Stromal cell of bone marrow (primary cell): ENCODE results near the gene DMBX1.

Experiments used
- DNase-seq: peaks from one replicate; pipeline ENCODE4 v3.0.0-alpha.2; 2012; ENCODE audit warnings: low read depth

Gene DMBX1

GRCh38 chr1:46483589-46483988 is 6.0 kb upstream of the DMBX1 start:
- DNase-seq, result no peak

- no peak for DNase-seq
These were observed 4.7 kb upstream of the DMBX1 start for GRCh38 chr1:46484783-46485490.

DNA sequence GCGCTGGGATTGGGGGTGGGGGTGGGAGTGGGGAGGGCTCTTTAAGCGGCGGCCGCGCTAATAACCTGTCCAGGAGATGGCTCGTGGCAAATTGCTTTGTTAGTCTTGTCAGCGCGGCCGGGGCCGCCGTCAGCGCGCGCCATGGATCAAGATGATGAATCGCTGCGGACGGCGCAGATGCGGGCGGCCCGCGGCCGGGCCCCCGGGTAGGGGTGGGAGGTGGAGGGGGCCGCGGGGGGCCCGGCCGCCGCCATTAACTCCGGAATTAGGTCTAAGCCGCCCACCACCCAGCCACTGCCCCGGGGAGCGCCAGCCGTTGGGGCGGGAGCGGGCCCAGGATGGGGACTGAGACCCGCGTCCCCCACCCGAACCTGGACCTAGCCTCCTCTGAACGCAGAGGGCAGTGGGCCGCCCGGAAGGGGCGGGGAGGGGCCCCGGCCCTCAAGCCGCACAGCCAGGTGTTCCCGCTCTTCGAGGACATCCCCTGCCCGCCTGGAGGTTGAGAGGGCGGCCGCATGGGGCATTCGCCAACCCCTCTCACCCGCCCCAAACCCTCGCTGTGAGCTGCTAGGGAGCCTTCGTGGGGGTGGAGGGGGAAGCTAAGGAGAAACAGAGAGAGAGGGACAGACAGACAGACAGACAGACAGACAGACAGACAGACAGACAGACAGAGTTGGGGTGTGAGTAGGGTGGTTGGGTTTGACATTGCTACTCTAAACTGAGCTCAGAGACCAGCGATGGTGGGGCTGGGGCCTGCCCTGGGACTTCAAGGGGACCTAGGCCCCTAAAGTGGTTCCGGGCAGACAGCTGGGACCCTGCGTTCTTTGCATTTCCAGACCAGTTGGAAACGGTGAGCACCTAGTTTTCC is 3.8 kb upstream of the DMBX1 start:
- DNase-seq, result no peak

DNA sequence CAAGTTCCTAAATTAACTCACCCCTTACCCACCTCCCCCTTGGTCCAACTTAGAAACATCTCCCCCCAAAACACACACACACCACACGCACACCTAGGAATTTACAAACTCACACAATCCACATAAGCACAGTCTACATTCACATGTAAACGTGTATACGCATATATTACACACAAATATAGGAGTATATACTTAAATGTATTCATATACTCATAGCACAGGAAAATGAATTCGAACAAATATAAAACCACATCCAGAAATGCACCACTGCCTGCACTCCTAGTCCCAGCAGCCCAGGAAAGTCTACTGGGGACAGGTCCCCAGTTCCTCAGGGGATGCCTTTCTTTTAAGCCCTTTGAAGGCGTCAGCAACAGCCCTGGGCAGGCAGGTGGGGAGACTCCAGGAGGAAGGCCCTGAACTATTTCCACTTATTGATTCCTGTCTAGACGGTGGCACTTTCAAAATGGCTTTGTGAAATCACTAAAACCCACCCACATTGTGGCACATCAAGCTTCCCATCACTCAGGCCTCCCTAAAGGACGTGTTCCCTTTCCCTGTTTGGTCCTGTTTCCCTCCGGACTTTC is 3.1 kb upstream of the DMBX1 start:
- DNase-seq, result no peak

DNA sequence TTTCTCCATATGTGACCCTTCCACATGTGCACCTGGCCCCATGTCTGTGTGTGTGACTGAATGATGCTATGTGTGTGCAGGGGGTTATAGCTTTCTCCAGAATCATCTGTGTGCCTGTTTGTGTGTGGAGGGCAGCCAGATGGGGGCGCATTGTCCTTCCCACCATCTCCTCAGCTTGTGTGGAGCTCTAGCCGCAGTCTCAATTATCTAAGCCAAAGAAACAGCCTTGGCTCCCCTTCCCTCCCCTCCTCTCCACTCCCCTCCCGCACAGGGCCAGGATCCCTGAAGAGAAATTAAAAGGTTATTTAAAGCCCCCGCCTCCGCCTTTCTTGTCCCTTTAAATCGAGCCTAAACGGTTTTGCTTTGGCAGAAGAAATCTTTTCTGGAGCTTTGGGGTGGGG is 1.8 kb upstream of the DMBX1 start:
- no peak for DNase-seq

DNA sequence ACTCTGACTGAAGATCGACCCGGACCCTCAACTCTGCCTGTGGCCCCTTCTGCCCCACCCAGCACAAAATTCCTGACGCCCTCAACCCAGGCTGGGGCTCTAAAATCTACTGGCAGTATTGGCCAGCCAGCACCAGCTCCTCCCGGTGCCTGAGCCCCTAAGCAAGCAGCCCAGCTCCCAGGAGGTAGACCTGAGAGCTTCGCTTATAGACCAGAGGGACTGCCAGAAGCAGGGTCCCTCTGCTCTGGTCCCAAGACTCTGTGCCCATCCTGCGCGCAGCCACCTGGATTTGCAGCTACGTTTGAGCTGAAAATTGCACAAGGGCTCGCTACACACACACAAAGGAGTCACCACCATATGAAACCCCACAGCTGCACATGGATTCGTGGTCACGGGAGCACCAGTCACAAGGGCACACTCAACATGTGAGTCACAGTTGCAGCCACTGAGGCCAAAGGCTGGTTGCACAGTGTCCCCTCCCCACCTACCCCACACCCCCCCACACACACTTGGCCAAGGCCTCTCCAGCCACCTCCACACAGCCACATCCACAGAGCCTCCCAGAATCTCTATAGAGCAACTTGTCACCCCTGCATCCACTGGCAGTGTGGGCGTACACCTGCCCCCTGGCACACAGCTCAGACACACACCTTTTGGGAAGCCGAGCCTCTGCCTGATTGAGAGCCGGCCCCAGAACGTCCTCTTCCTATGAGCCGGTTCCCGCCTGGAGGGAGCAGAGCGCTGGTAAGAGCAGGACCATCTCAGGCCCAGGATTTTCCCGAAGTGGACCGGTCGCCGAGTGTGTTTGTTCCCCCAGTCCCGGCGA is 1.1 kb upstream of the DMBX1 start:
- no peak for DNase-seq

- no peak for DNase-seq
These were observed 433 bp upstream of the DMBX1 start for GRCh38 chr1:46489169-46489637.

GRCh38 chr1:46490406-46490655 is 695 bp downstream of the DMBX1 start:
- DNase-seq, result no peak

GRCh38 chr1:46490656-46491442 is 1.2 kb downstream of the DMBX1 start:
- DNase-seq, result no peak

- DNase-seq, result no peak
These were observed 2.0 kb downstream of the DMBX1 start for GRCh38 chr1:46491443-46492268.

- no peak for DNase-seq
These were observed 2.7 kb downstream of the DMBX1 start for GRCh38 chr1:46492269-46492853.

DNA sequence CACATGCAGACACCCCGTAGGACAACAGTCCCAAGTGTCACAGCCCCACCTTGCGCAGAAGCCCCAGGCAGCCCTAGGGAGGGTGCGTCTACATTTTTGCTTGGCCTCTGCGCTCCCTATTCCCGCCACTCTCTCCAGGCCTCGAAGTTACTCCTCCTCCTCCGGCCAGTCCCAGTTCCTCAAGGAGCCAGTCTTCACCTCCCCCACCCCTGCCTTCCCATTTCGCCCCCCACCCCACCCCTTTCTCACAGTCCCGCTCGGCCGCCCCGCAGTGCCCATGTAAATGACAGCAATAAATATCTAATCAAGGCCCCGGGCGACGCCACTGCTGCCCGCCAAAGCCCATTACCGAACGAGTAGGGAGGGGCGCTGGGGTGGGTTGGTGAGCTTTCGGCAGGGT is 3.2 kb downstream of the DMBX1 start:
- DNase-seq, result no peak

- DNase-seq, result no peak
These were observed 3.8 kb downstream of the DMBX1 start for GRCh38 chr1:46493316-46494032.

DNA sequence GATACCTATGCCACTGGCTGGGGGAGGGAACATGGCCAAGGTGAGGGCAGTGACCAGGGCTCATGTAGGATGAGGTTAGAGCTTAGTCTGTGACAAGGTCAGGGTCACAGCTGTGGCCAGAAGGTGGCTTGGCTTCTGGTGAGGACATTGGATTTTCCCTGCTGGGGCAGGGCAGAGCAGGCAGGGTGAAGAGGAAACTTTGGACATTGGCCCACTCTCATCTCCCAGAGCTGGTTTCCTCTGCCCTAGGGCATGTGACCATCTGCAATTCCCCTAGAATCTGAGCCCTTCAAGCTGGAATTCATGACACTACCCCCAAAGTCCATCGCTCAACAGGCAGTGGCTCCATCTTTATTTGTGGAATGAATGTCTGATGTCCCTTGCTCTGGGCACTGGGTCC is 5.3 kb downstream of the DMBX1 start:
- no peak for DNase-seq

- DNase-seq, result no peak
These were observed 6.1 kb downstream of the DMBX1 start for GRCh38 chr1:46495778-46496177.

- no peak for DNase-seq
These were observed 6.9 kb downstream of the DMBX1 start for GRCh38 chr1:46496505-46496904.

DNA sequence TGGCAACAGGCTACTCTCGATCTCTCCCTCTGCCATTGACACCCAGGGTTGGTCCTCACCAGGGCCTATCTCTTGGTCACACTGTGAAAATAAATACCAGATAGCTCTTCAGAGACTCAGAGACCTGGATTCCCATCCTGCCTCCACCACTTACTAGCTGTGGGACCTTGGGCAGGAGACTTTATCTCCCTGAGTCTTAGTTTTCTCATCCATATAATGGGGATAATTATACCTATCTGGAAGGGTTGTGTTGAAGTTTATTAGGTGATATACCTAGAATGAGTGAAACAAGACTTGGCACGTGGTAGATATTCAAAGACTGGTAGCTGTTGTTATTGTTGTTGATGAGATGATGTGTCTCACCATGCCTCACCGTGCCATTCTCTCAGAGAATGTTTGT is 7.4 kb downstream of the DMBX1 start:
- no peak for DNase-seq

- DNase-seq, result no peak
These were observed 8.0 kb downstream of the DMBX1 start for GRCh38 chr1:46497665-46498064.

DNA sequence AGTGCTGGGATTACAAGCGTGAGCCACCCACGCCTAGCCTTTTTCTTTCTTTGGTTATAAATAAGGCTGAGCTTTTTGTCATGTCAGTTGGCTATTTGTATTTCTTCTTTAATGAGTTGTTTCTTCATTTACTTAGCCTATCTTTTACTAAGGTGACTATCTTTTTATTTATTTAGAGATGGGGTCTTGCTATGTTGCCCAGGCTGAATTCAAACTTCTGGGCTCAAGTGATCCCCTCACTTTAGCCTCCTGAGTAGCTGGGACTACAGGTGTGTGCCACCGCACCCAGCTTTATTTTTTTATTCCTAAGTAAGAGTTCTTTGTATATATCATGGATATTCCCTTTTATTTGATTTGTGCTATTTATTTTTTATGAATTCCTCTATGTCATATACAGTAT is 11.9 kb downstream of the DMBX1 start:
- no peak for DNase-seq

DNA sequence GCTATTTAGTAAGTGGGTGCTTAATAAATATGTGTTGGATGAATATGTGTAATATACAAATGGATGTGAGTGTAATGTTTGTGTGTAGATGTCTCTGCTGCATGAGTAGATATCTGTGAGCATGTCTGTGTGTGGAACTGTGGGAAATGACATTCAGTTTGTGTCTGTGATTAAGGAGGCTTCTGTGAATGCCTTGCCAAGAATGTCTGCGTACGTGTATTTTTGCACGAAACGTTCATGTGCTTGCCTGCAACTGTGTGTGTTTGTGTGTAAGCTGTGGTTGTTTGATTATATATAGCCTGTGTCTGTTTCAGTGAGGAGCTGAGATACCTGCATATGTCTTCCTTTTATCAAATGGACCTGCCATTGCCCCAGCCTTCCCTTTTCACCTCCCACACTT is 13.8 kb downstream of the DMBX1 start:
- no peak for DNase-seq
